ENCODE measurements around the gene UBE2QL1.

The UBE2QL1 gene

DNA sequence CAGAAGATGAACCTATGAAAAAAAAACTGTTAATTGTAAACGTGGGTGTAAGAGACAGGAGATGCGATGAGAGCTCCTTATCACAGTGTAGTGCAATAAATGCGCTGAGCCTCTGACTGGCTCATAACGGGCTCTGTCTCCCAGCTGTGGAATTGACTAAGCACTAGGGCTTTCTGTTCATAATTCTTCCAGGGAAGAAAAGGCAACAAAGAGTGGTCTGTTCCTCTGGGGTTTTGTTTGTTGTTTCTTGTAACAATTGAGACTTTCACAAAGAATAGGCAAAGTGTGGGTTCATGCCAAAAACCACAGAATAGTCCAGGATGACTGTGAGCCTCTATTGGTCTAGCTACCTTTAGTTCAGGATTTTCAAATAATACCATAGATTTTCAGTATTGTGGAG lies 39.4 kb downstream of the UBE2QL1 start:
- TF ChIP-seq, protein P1, sequence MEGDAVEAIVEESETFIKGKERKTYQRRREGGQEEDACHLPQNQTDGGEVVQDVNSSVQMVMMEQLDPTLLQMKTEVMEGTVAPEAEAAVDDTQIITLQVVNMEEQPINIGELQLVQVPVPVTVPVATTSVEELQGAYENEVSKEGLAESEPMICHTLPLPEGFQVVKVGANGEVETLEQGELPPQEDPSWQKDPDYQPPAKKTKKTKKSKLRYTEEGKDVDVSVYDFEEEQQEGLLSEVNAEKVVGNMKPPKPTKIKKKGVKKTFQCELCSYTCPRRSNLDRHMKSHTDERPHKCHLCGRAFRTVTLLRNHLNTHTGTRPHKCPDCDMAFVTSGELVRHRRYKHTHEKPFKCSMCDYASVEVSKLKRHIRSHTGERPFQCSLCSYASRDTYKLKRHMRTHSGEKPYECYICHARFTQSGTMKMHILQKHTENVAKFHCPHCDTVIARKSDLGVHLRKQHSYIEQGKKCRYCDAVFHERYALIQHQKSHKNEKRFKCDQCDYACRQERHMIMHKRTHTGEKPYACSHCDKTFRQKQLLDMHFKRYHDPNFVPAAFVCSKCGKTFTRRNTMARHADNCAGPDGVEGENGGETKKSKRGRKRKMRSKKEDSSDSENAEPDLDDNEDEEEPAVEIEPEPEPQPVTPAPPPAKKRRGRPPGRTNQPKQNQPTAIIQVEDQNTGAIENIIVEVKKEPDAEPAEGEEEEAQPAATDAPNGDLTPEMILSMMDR (IDR thresholded peaks at IDR 0.05; ENCODE audit: insufficient read depth, low read depth, low read length, missing control alignments): no peak
- H3K4me3 ChIP-seq (ENCODE audit: low read length): no peak overlapping the region
- DNase-seq (ENCODE audit: low read depth): no peak

DNA sequence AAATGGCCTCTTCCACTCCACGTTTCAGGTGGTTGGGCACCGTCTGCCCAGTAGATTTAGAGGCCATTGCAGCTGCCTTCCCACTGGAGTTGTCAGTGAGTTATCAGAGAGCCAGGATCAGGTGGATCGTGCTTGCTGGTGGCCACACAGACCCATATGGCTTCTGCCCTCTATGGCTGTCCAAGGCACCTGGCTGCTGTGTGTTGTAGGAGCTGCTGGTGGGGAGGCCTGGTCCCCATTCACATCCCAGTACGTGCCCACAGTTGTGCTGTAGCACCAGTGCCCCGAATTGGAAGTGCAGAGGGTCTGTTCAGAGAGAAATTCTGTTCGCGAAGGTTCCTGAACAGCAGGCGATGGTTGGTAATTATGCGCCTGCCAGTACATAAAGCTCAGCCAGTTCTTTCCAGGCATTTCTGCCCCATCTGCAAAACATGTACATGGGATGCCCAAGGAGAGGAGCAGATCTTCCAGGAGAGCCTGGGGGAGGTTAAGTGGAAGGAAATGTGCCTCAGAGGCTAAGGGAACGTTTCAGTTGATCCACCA lies 41.1 kb downstream of the UBE2QL1 start:
- no peak overlapping the region for H3K4me3 ChIP-seq (ENCODE audit: low read length)
- TF ChIP-seq, protein P1 (IDR thresholded peaks at IDR 0.05; ENCODE audit: insufficient read depth, low read depth, low read length, missing control alignments): no peak
- DNase-seq (ENCODE audit: low read depth): no peak

DNA sequence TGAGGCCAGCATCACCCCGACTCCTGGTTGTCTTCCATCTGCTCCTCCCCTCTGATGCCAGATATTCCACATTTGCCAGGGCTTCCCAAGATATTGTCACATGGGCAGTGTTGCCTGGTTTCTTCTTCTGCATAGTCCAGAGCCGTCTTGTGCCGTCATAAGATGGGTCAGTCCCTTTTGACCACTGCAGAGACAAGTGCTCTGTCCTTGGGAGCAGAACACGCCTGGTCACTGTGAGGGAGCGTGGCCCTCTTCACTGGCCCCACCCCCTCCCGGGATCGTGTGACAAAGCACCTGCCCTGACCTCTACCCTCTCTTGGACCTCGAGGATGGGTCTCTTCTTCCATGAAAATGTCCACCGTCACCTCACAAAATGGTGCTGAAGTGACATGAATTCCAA lies 41.6 kb downstream of the UBE2QL1 start:
- no peak for DNase-seq (ENCODE audit: low read depth)
- TF ChIP-seq, protein P1 (IDR thresholded peaks at IDR 0.05; ENCODE audit: insufficient read depth, low read depth, low read length, missing control alignments): no peak
- H3K4me3 ChIP-seq (ENCODE audit: low read length): no peak overlapping the region

DNA sequence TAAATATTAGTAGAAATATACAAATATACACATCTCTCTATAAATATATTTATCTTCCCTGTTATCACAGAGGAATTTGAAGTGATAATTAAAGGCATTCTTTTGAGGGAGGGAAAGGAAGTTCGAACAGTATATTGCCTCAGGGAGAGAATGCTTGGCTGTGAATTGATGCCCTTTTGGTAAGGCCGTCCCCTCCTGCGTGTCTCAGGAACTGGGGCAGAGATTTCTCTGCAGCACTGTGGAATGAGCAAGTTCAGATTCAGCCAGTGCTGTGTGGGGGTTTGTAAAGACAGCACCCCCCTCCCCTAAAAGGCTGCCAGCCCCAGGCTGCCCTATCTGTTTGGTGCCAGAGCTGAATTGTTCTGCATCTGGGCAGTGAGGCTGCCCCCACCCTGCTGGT lies 42.0 kb downstream of the UBE2QL1 start:
- no peak overlapping the region for H3K4me3 ChIP-seq (ENCODE audit: low read length)
- TF ChIP-seq, protein P1 (IDR thresholded peaks at IDR 0.05; ENCODE audit: insufficient read depth, low read depth, low read length, missing control alignments): no peak
- no peak for DNase-seq (ENCODE audit: low read depth)

DNA sequence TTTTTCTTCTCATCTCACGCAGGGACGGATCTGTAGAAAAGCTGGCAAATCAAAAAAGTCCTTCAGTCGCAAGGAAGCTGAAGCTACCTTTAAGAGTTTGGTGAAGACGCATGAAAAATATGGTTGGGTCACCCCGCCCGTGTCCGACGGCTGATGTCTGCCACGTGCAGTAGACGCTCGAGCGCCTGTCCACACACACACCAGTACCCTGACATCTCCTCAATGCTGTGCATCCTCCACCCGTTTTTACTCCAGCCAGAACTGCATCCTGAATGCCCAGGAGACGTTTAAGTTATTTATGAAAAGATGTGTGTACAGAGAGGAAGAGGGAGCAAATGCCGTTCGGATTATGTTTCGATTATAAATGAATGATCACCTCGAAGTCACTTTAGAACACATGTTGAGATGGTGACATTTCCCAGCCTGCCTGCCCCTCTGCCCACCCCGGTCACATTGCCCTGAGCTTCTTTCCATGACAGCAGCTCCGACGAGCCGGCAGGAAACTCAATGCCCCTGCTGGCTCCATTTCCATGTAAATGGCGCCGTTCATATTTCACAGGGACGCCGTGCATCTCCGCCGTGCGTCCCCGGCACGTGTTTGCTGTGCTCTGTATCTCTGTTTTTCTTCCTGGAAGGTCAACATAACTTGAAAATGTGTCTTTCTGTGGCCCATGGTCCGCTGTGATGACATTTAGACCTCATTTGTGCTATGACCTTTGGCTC lies 42.7 kb downstream of the UBE2QL1 start:
- DNase-seq (ENCODE audit: low read depth): no peak
- H3K4me3 ChIP-seq (ENCODE audit: low read length): no peak overlapping the region

DNA sequence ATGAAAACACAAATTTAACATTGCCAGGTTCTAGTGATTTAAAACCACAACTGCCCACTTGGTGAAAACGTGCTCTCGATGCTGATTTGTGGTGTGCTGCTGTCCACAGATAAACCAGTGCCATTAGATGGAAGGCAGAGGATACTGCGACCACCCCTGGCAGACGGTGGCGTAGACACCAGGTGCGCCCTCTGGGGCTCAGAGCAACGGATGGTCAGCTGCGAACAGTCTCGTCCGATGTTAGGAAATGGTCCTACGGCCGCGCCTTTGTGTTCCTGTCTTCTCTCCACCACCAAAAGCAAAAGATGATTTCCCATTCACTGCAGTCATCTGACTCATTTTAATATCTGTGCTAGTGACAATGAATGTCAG lies 43.2 kb downstream of the UBE2QL1 start:
- no peak for DNase-seq (ENCODE audit: low read depth)
- TF ChIP-seq, protein P1 (IDR thresholded peaks at IDR 0.05; ENCODE audit: insufficient read depth, low read depth, low read length, missing control alignments): no peak
- no peak overlapping the region for H3K4me3 ChIP-seq (ENCODE audit: low read length)

More for the DNA sequence above, 42.7 kb downstream of the UBE2QL1 start:
- TF ChIP-seq, protein P1 (IDR thresholded peaks at IDR 0.05; ENCODE audit: insufficient read depth, low read depth, low read length, missing control alignments): no peak

DNA sequence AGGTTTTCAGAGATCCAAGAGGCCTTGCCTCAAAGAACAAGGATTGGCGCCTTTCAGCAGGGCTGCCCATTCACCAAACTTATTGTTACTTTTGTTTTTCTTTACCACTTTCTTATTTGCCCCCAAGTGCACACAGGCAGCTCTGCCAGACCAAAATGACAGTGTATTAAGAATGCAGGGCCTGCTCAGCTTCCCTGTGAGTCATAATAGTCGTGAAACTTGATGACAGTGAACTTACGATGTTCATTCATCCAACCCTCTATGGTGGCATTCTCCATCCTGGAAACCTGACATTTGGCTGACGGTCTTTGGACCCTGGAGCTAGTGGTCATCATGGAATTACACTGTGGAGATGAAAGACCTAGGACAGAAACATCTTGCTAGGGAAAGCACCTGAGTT lies 44.3 kb downstream of the UBE2QL1 start:
- no peak overlapping the region for H3K4me3 ChIP-seq (ENCODE audit: low read length)
- TF ChIP-seq, protein P1 (IDR thresholded peaks at IDR 0.05; ENCODE audit: insufficient read depth, low read depth, low read length, missing control alignments): no peak
- DNase-seq (ENCODE audit: low read depth): no peak
